NT2/D1 (cell line): Measurements from ENCODE around the gene SNTG2.

Experiments
- DNase-seq: peaks from one replicate; pipeline ENCODE4 v3.0.0-alpha.2; 2011; ENCODE audit warnings: low read depth, low spot score
- H3K27me3 ChIP-seq: 2 replicates; pipeline ENCODE4 v1.6.0; 2011; ENCODE audit warnings: mild to moderate bottlenecking; ENCODE audit not compliant: insufficient read length, insufficient read depth
- H3K36me3 ChIP-seq: 2 replicates; pipeline ENCODE4 v1.6.1; 2011; ENCODE audit warnings: mild to moderate bottlenecking, low read length, mixed read lengths; ENCODE audit not compliant: insufficient read depth, insufficient read length
- H3K4me1 ChIP-seq: 2 replicates; pipeline ENCODE4 v1.5.1; 2011; ENCODE audit not compliant: insufficient read depth, insufficient read length
- H3K4me3 ChIP-seq: 2 replicates; pipeline ENCODE4 v1.5.1; 2011; ENCODE audit warnings: low read depth; ENCODE audit not compliant: insufficient read length
- H3K9ac ChIP-seq: 2 replicates; pipeline ENCODE4 v1.6.0; 2011; ENCODE audit warnings: low read depth; ENCODE audit not compliant: insufficient read length
- H3K9me3 ChIP-seq: 2 replicates; pipeline ENCODE4 v1.5.1; 2011; ENCODE audit warnings: mild to moderate bottlenecking, low read length; ENCODE audit not compliant: insufficient read depth
- SUZ12 ChIP-seq: IDR thresholded peaks from 2 replicates; pipeline ENCODE4 v1.6.1; 2011; ENCODE audit not compliant: insufficient read length, insufficient read depth; ENCODE audit errors: extremely low read depth
- YY1 ChIP-seq: IDR thresholded peaks from 2 replicates; pipeline ENCODE4 v1.6.1; 2011; ENCODE audit not compliant: insufficient read length, insufficient read depth
- ZNF274 ChIP-seq: IDR thresholded peaks from 2 replicates; pipeline ENCODE4 v1.6.1; 2011; ENCODE audit warnings: mild to moderate bottlenecking, low read depth, low read length

Gene SNTG2

GRCh38 chr2:1039549-1039948, 88.9 kb downstream of the SNTG2 start:
- Histone ChIP-seq H3K36me3 (no peaks in the 10 kb centered on the region), H3K9me3 (peaks cover 13% of the 10 kb centered on the region), H3K27me3 (no peaks in the 10 kb centered on the region), H3K4me1 (no peaks in the 10 kb centered on the region), H3K4me3 (no peak overlapping the region), H3K9ac (no peak overlapping the region)
- TF ChIP-seq YY1 (no peak), SUZ12 (no peak), ZNF274 (no peak)
- no peak for DNase-seq

DNA sequence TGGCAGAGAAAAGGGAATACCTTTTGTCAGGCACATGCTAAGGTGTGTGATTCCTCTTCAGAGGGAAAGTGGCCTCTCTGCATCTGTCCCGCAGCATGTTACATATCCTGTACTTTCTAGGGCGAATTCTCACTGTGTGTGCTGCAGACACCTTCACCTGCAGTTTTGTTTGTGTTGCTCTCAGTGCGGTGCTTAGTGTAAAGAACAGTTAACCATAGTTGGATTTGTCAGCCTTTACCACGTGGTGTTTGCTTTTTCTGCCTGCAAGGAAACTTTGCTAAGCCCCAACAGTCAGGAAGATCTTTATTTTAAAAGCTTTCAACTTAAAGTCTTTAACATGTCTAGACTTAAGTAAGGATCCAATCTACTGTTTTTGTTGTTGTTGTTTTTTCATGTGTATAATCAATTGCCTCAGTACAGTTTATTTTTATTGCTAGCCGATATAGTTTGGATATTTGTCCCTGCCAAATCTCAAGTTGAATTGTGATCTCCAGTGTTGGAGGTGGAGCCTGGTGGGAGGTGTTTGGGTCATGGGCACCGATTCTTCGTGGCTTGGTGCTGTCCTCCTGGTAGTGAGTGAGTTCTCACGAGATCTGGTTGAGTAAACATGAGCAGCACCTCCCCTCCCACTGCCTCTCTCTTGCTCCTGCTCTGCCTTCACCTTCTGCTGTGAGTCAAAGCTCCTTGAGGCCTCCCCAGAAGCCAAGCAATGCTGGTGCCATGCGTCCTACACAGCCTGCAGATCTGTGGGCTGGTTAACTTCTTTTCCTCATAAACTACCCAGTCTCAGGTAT, 90.6 kb downstream of the SNTG2 start:
- H3K27me3 ChIP-seq, result no peaks in the 10 kb centered on the region
- no peak for DNase-seq
- H3K9me3 ChIP-seq, result peaks cover 16% of the 10 kb centered on the region
- no peaks in the 10 kb centered on the region for H3K36me3 ChIP-seq
- TF ChIP-seq ZNF274 (no peak), SUZ12 (no peak), YY1 (no peak)
- H3K9ac ChIP-seq, result no peak overlapping the region
- no peak overlapping the region for H3K4me3 ChIP-seq
- no peaks in the 10 kb centered on the region for H3K4me1 ChIP-seq

- TF ChIP-seq YY1 (no peak), SUZ12 (no peak), ZNF274 (no peak)
- no peaks in the 10 kb centered on the region for H3K36me3 ChIP-seq
- DNase-seq, result no peak
- no peaks in the 10 kb centered on the region for H3K4me1 ChIP-seq
- no peak overlapping the region for H3K9ac ChIP-seq
- H3K9me3 ChIP-seq, result peaks cover 19% of the 10 kb centered on the region
- H3K27me3 ChIP-seq, result no peaks in the 10 kb centered on the region
- H3K4me3 ChIP-seq, result no peak overlapping the region
These were observed 94.5 kb downstream of the SNTG2 start for GRCh38 chr2:1045109-1045508.

GRCh38 chr2:1046067-1046466, 95.4 kb downstream of the SNTG2 start:
- TF ChIP-seq YY1 (no peak), SUZ12 (no peak), ZNF274 (no peak)
- no peaks in the 10 kb centered on the region for H3K27me3 ChIP-seq
- no peak overlapping the region for H3K4me3 ChIP-seq
- no peak for DNase-seq
- H3K4me1 ChIP-seq, result no peaks in the 10 kb centered on the region
- peaks cover 19% of the 10 kb centered on the region for H3K9me3 ChIP-seq
- H3K9ac ChIP-seq, result no peak overlapping the region
- no peaks in the 10 kb centered on the region for H3K36me3 ChIP-seq

DNA sequence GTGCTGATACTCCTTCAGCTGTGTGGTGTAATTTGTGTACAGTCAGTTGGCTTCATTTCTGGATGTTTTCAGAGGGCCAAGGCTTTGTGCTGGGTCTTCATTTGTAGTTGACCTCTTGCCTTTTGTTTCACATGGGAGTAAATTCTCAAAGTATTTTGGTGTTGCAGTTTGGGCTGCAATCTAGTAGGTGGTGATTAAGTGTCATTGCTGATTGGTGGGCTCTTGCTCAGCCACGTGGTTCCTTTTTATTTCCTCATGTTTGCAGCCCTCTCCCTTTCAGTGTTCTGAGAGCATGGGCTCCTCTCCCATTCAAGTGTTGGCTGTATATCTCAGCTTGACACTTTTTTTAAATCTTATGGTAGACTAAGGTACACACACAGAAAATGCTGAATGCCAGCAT, 96.8 kb downstream of the SNTG2 start:
- Histone ChIP-seq H3K4me1 (no peaks in the 10 kb centered on the region), H3K4me3 (no peak overlapping the region), H3K27me3 (no peaks in the 10 kb centered on the region), H3K36me3 (no peaks in the 10 kb centered on the region), H3K9me3 (peaks cover 17% of the 10 kb centered on the region), H3K9ac (no peak overlapping the region)
- TF ChIP-seq SUZ12, result no peak
- TF ChIP-seq ZNF274, result no peak
- no peak for TF ChIP-seq YY1
- no peak for DNase-seq

- peaks cover 2% of the 10 kb centered on the region for H3K4me1 ChIP-seq
These were observed 99.0 kb downstream of the SNTG2 start for GRCh38 chr2:1049691-1050090.

GRCh38 chr2:1051075-1051474, 100.4 kb downstream of the SNTG2 start:
- Histone ChIP-seq H3K4me1 (peaks cover 2% of the 10 kb centered on the region), H3K9ac (no peak overlapping the region), H3K9me3 (peaks cover 5% of the 10 kb centered on the region; the same call in 1 of the 2 replicates), H3K27me3 (no peaks in the 10 kb centered on the region), H3K4me3 (no peak overlapping the region), H3K36me3 (no peaks in the 10 kb centered on the region)
- DNase-seq, result no peak
- TF ChIP-seq SUZ12, result no peak
- no peak for TF ChIP-seq YY1
- no peak for TF ChIP-seq ZNF274

More at GRCh38 chr2:1049691-1050090, 99.0 kb downstream of the SNTG2 start:
- no peak for DNase-seq
- no peaks in the 10 kb centered on the region for H3K36me3 ChIP-seq
- H3K27me3 ChIP-seq, result no peaks in the 10 kb centered on the region
- H3K4me3 ChIP-seq, result no peak overlapping the region
- H3K9ac ChIP-seq, result no peak overlapping the region
- H3K9me3 ChIP-seq, result peaks cover 6% of the 10 kb centered on the region; the same call in 1 of the 2 replicates
- TF ChIP-seq YY1, result no peak
- no peak for TF ChIP-seq ZNF274
- no peak for TF ChIP-seq SUZ12
